NCI-H2107 treated with DMSO at 0.1 percent for 48 hours (cell line): Measurements from ENCODE around the gene COL25A1.
"Not testable (repeated sequence)": the region's sequence is repeated elsewhere in the genome, so short reads cannot be mapped to it uniquely, and the experiment has no call there.

Experiments
- DNase-seq: peaks from one replicate; lab custom pipeline; 2025; ENCODE audit not compliant: unreplicated experiment; lab: John Stamatoyannopoulos, UW

Gene COL25A1

DNA sequence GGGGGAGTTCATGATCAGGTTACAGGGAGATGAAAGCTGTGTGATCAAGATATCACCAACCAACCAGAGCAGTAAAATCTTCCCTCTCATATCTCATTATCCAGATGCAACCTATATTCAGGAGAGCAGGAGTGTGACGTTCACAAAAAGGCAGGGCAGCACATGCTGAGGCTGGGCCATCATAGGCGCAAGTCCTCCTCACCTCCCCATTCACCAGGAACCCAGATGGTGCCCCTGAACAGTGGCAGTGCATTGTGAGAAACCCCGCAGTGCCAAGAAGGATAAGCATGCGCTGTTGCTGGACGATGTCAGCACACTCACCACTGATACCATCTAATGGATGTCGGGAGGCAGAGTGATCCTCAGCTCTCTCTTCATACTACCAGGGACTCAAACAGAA is 170.9 kb downstream of the COL25A1 start:
- no peak for DNase-seq

DNA sequence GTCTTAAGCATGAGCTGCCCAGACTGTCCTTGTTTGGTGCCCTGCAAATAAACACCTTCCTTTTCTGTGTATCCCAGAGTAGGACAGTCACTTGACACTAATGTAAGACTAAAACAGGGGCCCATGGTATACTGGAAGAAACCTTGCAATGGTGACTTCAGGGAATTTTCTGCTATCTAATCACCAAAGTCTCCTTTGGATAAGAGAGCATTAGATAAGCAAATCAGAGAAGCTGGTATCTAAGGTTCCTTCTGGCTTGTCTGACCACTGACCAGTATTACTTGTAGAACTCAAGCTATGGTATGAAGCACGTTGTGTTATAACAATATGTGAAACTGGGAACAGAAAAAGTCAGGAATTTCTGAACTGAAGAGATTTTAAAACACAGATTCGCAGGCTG is 173.9 kb downstream of the COL25A1 start:
- no peak for DNase-seq

DNA sequence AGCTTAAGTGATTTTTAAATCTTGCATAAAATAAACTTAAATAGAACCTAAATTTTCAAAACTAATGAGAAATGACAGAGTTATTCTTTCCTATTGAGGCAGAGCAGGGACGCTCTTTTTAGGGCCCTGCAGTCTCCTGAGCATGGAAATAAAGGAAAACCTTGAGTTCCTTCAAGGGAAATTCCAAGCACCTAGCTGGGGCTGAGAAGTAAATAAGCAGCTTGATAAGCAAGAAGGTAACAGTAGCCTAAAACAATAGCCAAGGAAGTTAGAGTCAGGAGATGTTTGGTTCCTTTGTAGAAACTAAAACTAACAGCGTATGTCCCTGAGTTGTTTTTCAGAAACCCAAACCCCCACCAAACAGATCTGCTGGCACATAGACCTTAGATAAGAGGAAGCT is 174.6 kb downstream of the COL25A1 start:
- no peak for DNase-seq

GRCh38 chr4:109126856-109127255 is 175.6 kb downstream of the COL25A1 start:
- no peak for DNase-seq

DNA sequence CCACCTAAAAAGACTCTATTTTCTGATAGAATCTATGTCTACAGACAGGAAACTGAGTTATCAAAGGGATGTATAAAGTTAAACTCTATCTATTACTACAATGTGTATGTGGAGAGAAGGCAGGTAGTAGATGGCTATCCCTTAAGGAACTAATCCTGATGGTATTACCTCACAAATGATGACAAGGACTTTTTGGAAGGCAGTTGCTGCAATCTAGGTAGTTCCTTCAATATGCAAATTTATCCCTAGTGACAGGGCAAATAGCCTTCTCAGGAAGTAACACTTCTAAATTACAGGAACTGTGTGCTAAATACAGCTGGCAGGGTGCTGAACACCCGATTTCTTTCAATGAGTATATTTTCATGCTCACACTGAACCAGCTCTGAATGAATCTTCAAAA is 177.4 kb downstream of the COL25A1 start:
- no peak for DNase-seq

- no peak for DNase-seq
Observed at GRCh38 chr4:109123951-109124350, 178.5 kb downstream of the COL25A1 start.

DNA sequence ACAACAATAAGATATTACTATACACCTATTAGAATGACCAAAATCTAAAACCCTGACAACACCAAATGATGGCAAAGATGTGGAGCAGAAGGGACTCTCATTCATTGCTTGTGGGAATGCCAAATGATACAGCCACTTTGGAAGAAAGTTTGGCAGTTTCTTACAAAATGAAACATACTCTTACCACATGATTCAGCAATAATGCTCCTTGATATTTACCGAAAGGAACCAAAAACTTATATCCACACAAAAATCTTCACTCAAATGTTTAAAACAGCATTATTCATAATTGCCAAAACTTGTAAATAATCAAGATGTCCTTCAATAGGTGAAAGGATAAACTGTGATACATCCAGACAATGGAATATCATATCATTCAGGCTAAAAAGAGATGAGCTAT is 180.9 kb downstream of the COL25A1 start:
- DNase-seq, result no peak

DNA sequence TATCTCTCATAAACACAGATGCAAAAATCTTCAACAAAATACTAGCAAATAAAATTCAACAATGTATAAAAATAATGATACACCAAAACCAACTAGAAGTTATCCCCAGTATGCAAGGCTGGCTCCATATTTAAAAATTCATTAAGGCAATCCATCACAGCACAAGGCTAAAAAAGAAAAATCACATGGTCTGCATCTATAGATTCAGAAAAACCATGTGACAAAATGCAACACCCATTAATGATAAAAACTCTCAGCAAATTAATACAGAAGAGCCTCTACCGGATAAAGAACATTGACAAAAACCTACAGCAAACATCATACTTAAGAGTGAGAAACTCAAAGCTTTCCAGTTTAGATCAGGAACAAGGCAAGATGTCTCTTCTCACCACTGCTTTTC is 182.6 kb downstream of the COL25A1 start:
- DNase-seq, result no peak

DNA sequence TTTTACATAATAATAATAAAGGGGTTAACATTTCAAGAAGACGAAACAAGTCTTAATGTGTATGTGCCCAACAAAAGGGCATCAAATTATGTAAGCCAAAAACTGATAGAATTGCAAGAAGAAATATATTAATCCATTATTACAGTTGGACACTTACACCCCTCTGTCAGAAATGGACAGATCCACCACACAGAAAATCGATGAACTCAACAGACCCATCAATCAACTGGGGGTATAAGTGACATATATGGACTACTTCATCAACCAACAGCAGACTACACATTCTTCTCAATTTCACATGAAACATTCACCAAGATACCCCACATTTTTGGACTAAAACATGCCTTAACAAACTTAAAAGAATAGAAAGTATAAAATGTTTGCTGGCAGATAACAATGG is 183.8 kb downstream of the COL25A1 start:
- DNase-seq, result no peak

DNA sequence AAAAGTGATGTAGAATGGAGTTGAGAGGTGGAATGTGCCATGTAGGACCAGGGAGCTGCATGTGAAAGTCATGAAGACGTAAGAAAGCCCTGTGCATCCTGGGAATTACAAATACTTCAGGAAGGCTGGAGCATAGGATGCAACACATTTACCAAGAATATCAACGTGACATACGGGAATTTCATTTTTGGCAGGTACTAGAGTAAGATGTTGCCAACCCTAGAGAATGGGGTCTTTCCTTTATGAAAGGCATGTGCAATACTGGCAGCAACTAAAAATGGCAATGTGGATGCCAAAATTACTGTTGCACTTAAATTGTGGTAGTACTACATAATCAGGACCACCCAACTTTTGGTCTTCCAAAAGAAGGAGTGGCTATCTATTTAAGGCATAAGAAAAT is 188.0 kb downstream of the COL25A1 start:
- DNase-seq, result no peak

- DNase-seq, result no peak
Observed at GRCh38 chr4:109113521-109113920, 188.9 kb downstream of the COL25A1 start.

DNA sequence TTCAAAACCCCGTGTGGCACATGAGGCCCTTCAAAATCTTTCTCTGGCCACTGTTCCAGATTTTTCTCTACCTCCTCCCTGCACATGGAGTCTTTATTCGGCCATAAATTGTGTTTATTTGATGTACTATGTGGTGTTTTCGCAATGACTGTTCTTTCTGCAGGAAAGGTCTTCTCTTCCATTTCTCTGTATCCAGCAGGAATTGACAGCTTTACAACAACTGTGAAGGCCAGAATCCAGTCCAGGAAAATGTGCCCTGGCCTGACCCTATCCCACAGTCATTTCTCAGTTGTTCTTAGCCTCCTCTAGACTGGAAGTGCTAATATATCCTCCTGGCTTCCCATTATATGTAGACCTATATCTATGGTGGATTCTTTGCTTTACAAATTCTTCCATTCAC is 191.4 kb downstream of the COL25A1 start:
- no peak for DNase-seq

GRCh38 chr4:109108215-109108614 is 194.2 kb downstream of the COL25A1 start:
- not testable (repeated sequence) for DNase-seq

DNA sequence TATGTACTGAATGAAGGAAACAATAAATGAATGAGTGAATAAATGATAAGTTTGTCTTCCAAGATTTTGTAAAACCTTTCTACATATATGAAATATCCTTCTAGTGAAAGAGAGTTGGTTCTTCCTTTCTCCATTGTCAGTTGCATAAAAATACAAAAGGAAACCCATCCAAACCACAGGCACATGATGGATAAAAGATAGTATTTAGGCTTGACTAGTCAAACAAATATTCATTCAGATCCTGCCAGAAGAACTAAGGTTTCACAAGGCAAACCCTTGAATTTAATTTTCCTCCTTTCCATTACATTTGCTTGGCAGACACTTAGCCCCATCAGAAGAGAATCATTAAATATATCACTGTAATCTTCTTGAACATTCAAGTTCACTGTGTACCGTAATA is 208.4 kb downstream of the COL25A1 start:
- DNase-seq, result no peak

DNA sequence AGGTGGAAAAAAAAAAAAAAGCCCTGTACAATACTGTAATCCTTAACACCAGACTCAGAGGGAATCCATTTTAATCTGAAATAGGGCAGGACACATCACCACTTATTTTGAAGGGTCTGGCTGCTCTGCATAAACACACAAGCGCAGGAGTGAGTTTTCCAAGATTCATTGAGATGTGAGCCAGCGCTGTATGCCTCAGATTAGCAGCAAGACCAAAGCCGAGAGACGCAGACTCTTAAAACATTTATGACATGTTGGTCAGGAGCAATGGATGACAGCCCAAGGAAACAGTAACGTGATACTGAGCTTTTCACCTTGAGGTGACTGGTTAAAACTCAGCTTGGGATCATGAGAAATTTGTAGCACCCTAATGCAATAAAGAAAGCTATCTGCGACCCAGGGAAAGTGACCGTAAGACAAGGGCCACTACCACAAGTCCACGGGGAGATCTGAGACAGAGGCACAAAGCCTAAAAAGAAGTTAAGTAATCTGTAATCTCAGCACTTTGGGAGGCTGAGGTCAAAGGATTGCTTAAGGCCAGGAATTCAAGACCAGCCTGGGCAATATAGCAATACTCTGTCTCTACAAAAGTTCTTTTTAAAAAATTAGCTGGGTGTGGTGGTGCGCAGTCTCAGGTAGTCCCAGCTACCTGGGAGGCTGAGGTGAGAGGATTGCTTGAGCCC is 210.6 kb downstream of the COL25A1 start:
- DNase-seq, result no peak

GRCh38 chr4:109083911-109084310 is 218.5 kb downstream of the COL25A1 start:
- DNase-seq, result no peak

GRCh38 chr4:109079731-109080130 is 222.7 kb downstream of the COL25A1 start:
- no peak for DNase-seq

GRCh38 chr4:109079201-109079600 is 223.3 kb downstream of the COL25A1 start:
- no peak for DNase-seq

- no peak for DNase-seq
Observed at GRCh38 chr4:109078724-109079123, 223.7 kb downstream of the COL25A1 start.

DNA sequence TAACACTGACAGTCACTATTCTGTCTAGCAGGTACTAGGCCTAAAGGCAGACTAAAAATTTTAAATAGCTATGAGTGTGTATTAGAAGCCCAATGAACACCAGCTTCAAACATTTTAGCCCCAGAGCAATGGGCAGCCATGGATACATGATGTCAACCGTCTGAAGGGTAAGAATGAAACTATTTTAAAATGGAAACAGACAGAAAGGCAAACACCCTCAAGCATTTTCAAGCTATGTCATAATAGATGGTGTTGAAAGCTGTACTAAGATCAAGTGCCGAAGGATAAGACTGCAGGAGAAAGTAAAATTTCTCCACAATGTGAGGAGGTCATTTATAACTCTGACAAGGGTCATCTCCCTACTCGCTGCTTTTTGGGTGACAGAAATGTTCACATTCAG is 225.0 kb downstream of the COL25A1 start:
- DNase-seq, result no peak

GRCh38 chr4:109076709-109077108 is 225.7 kb downstream of the COL25A1 start:
- DNase-seq, result not testable (repeated sequence)

GRCh38 chr4:109075621-109076020 is 226.8 kb downstream of the COL25A1 start:
- DNase-seq, result no peak

GRCh38 chr4:109072595-109072994 is 229.9 kb downstream of the COL25A1 start:
- DNase-seq, result no peak
